ENCODE measurements around the gene ARMC7.

DNA sequence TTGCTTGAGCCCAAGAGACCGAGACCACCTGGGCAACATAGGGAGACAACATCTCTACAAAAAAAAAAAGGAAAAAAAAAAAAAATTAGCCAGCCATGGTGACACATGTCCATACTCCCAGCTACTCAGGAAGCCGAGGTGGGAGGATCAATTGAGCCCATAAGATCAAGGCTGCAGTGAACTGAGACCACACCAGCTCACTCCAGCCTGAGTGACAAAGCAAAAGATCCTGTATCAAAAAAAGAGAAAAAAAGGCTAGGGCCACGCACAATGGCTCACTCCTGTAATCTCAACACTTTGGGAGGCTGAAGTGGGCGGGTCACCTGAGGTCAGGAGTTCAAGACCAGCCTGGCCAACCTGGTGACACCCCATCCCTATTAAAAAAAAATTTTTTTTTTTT, 59.2 kb downstream of the ARMC7 start:
- TF ChIP-seq POLR2A (IDR thresholded peaks at IDR 0.05) (no peak), EP300 (IDR thresholded peaks at IDR 0.05) (no peak)
- TF ChIP-seq, protein P1, sequence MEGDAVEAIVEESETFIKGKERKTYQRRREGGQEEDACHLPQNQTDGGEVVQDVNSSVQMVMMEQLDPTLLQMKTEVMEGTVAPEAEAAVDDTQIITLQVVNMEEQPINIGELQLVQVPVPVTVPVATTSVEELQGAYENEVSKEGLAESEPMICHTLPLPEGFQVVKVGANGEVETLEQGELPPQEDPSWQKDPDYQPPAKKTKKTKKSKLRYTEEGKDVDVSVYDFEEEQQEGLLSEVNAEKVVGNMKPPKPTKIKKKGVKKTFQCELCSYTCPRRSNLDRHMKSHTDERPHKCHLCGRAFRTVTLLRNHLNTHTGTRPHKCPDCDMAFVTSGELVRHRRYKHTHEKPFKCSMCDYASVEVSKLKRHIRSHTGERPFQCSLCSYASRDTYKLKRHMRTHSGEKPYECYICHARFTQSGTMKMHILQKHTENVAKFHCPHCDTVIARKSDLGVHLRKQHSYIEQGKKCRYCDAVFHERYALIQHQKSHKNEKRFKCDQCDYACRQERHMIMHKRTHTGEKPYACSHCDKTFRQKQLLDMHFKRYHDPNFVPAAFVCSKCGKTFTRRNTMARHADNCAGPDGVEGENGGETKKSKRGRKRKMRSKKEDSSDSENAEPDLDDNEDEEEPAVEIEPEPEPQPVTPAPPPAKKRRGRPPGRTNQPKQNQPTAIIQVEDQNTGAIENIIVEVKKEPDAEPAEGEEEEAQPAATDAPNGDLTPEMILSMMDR (IDR thresholded peaks at IDR 0.05): no peak

Measured in suprapubic skin (tissue), 3 donors.